Measurements from ENCODE around the gene IL2RA. TPM values are rescaled to one million over a fixed set of nuclear protein-coding genes. Genes with fewer than 3 reads are reported as not detected.

IL2RA gene
- polyA plus RNA-seq, 1 donor from 2014 or later, result not detected

- no peak for TF ChIP-seq RAD21 (conservative IDR thresholded peaks at IDR 0.05)
- TF ChIP-seq SMC3 (conservative IDR thresholded peaks at IDR 0.05; ENCODE audit: poor library complexity), result no peak
- no peak for TF ChIP-seq REST (IDR thresholded peaks at IDR 0.05; ENCODE audit: borderline replicate concordance)
- no peak for TF ChIP-seq EP300 (conservative IDR thresholded peaks at IDR 0.05; ENCODE audit: poor library complexity, severe bottlenecking)
- TF ChIP-seq TAF1 (IDR thresholded peaks at IDR 0.05; ENCODE audit: low read depth), result no peak
- TF ChIP-seq CTCF (IDR thresholded peaks at IDR 0.05; ENCODE audit: poor library complexity, severe bottlenecking), result no peak
- no peak for TF ChIP-seq EZH2 (IDR thresholded peaks at IDR 0.05; ENCODE audit: borderline replicate concordance, insufficient read depth, low read length, poor library complexity, severe bottlenecking)
- TF ChIP-seq MXI1 (conservative IDR thresholded peaks at IDR 0.05; ENCODE audit: poor library complexity, severe bottlenecking), result no peak
- no peak for TF ChIP-seq POLR2AphosphoS5 (IDR thresholded peaks at IDR 0.05)
- H3K4me2 ChIP-seq (ENCODE audit: low read length), result no peak overlapping the region
- no peak overlapping the region for H3K27ac ChIP-seq (ENCODE audit: low read length)
- no peaks in the 10 kb centered on the region for H3K9me3 ChIP-seq (ENCODE audit: low read length)
- H2AFZ ChIP-seq (ENCODE audit: low read depth, low read length), result no peak overlapping the region
- H3K36me3 ChIP-seq (ENCODE audit: insufficient read depth, low read length), result peaks cover 14% of the 10 kb centered on the region
- no peaks in the 10 kb centered on the region for H4K20me1 ChIP-seq (ENCODE audit: insufficient read depth)
- H3K79me2 ChIP-seq (replicated peaks; ENCODE audit: insufficient read depth, low read length), result peaks cover 22% of the 10 kb centered on the region
- H3K27me3 ChIP-seq (ENCODE audit: insufficient read depth, low read depth, low read length), result no peaks in the 10 kb centered on the region
- H3K9me2 ChIP-seq (ENCODE audit: insufficient read depth, low read length), result no peaks in the 10 kb centered on the region
- H3K4me3 ChIP-seq (ENCODE audit: low read length), result no peak overlapping the region
- no peaks in the 10 kb centered on the region for H3F3A ChIP-seq (ENCODE audit: insufficient read depth, low read length, poor library complexity, severe bottlenecking)
- no peak overlapping the region for H3K9ac ChIP-seq (ENCODE audit: low read length)
These were observed 39.0 kb upstream of the IL2RA start for GRCh38 chr10:6101181-6101580.

DNA sequence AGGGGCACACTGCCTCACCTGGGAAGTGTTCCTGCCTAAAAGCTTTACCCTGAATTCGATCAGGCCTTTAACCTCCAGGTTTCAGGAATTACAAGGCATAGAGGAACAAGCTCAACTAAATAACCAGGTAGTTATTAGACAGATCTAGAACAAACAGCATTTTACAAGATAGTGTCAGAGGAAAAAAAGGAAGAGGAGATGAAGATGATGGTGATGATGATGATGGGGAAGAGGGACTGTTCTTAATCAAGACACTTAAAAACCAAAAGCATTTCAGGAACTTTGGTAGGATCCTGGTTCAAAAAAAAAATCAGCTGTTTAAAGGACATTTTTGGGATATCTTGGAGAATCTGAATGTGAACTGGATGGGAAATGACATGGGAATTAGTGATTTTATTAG is 38.2 kb upstream of the IL2RA start:
- no peak overlapping the region for H3K9ac ChIP-seq (ENCODE audit: low read length)
- H3K4me3 ChIP-seq (ENCODE audit: low read length), result no peak overlapping the region
- H2AFZ ChIP-seq (ENCODE audit: low read depth, low read length), result no peak overlapping the region
- H4K20me1 ChIP-seq (ENCODE audit: insufficient read depth), result no peaks in the 10 kb centered on the region
- no peak overlapping the region for H3K4me2 ChIP-seq (ENCODE audit: low read length)
- H3K9me3 ChIP-seq (ENCODE audit: low read length), result no peaks in the 10 kb centered on the region
- no peaks in the 10 kb centered on the region for H3F3A ChIP-seq (ENCODE audit: insufficient read depth, low read length, poor library complexity, severe bottlenecking)
- no peaks in the 10 kb centered on the region for H3K9me2 ChIP-seq (ENCODE audit: insufficient read depth, low read length)
- H3K27ac ChIP-seq (ENCODE audit: low read length), result no peak overlapping the region
- H3K79me2 ChIP-seq (replicated peaks; ENCODE audit: insufficient read depth, low read length), result peaks cover 30% of the 10 kb centered on the region
- no peaks in the 10 kb centered on the region for H3K27me3 ChIP-seq (ENCODE audit: insufficient read depth, low read depth, low read length)
- peaks cover 14% of the 10 kb centered on the region for H3K36me3 ChIP-seq (ENCODE audit: insufficient read depth, low read length)
- TF ChIP-seq EP300 (conservative IDR thresholded peaks at IDR 0.05; ENCODE audit: poor library complexity, severe bottlenecking) (no peak), POLR2AphosphoS5 (IDR thresholded peaks at IDR 0.05) (no peak), EZH2 (IDR thresholded peaks at IDR 0.05; ENCODE audit: borderline replicate concordance, insufficient read depth, low read length, poor library complexity, severe bottlenecking) (no peak), CTCF (IDR thresholded peaks at IDR 0.05; ENCODE audit: poor library complexity, severe bottlenecking) (no peak), MXI1 (conservative IDR thresholded peaks at IDR 0.05; ENCODE audit: poor library complexity, severe bottlenecking) (no peak), TAF1 (IDR thresholded peaks at IDR 0.05; ENCODE audit: low read depth) (no peak), REST (IDR thresholded peaks at IDR 0.05; ENCODE audit: borderline replicate concordance) (no peak), SMC3 (conservative IDR thresholded peaks at IDR 0.05; ENCODE audit: poor library complexity) (no peak)

Data from neural cell (in vitro differentiated cells).